K562 (cell line): ENCODE measurements around the gene VAMP8. TPM values are rescaled to one million over a fixed set of nuclear protein-coding genes. Genes with fewer than 3 reads are reported as not detected.

Experiments used
- ETV5 ChIP-seq: sonication (generic); formaldehyde crosslinking; IDR thresholded peaks from 2 replicates; pipeline ENCODE4 v1.4.0; 2020; ENCODE audit warnings: low read depth, mild to moderate bottlenecking, missing genetic modification reagents
- GATA2 ChIP-seq: sonication (generic); formaldehyde crosslinking; IDR thresholded peaks from 2 replicates; pipeline ENCODE4 v1.4.0; 2020; ENCODE audit warnings: mild to moderate bottlenecking, missing genetic modification reagents
- GMEB1 ChIP-seq: fragments of 250-450 bp; sonication (Bioruptor Pico); IDR thresholded peaks from 2 replicates; pipeline ENCODE4 v1.4.0; 2020; ENCODE audit warnings: mild to moderate bottlenecking
- KLF1 ChIP-seq: fragments of 450-650 bp; IDR thresholded peaks from 2 replicates; pipeline ENCODE4 v1.6.1; 2016; ENCODE audit warnings: missing genetic modification characterization, missing compliant biosample characterization
- KLF6 ChIP-seq: fragments of 250-450 bp; sonication (Bioruptor Pico); IDR thresholded peaks from 2 replicates; pipeline ENCODE4 v1.4.0; 2020; ENCODE audit warnings: mild to moderate bottlenecking, moderate library complexity, borderline replicate concordance
- NFYB ChIP-seq: IDR thresholded peaks from 2 replicates; pipeline ENCODE4 v1.6.1; 2011; ENCODE audit warnings: mild to moderate bottlenecking, moderate library complexity; ENCODE audit not compliant: insufficient read length; ENCODE audit errors: extremely low read depth
- NR2C2 ChIP-seq, 2 experiments: fragments of 200-800 bp in 1 of 2; sonication (Bioruptor generic) in 1 of 2; sonication (generic) in 1 of 2; formaldehyde crosslinking in 1 of 2; IDR thresholded peaks; 2 replicates each; pipeline versions ENCODE4 v1.6.1 to v1.8.0; 2016 to 2022; ENCODE audit warnings: mild to moderate bottlenecking in 1 of 2, missing compliant biosample characterization in 1 of 2, missing genetic modification characterization in 1 of 2, missing genetic modification reagents in 1 of 2
- PBX2 ChIP-seq, 2 experiments: IDR thresholded peaks in 1 of 2; conservative IDR thresholded peaks in 1 of 2; 2 replicates each; pipeline ENCODE4 v1.6.1; 2016; ENCODE audit warnings: low read depth in 2 of 2, mild to moderate bottlenecking in 1 of 2, missing compliant biosample characterization in 1 of 2, missing genetic modification characterization in 1 of 2, moderate library complexity in 1 of 2
- PTTG1 ChIP-seq: fragments of 450-650 bp; IDR thresholded peaks from 2 replicates; pipeline ENCODE4 v1.6.1; 2016; ENCODE audit warnings: low read depth, mild to moderate bottlenecking, missing genetic modification characterization, missing compliant biosample characterization
- SMAD4 ChIP-seq: fragments of 250-450 bp; sonication (Bioruptor Pico); conservative IDR thresholded peaks from 2 replicates; pipeline ENCODE4 v1.8.0; 2021; ENCODE audit warnings: inconsistent platforms, mild to moderate bottlenecking, moderate library complexity
- SMC3 ChIP-seq: conservative IDR thresholded peaks from 2 replicates; pipeline ENCODE4 v1.6.1; 2011; ENCODE audit warnings: low read depth, low read length, improper control_type of control experiment; ENCODE audit not compliant: insufficient read depth
- YBX1 ChIP-seq: fragments of 450-650 bp; IDR thresholded peaks from 2 replicates; pipeline ENCODE4 v1.7.1; 2016; ENCODE audit warnings: mild to moderate bottlenecking
- ZNF224 ChIP-seq: sonication (generic); formaldehyde crosslinking; IDR thresholded peaks from 2 replicates; pipeline ENCODE4 v1.8.0; 2022; ENCODE audit warnings: mild to moderate bottlenecking, missing genetic modification reagents
- ZNF354B ChIP-seq: fragments of 250-450 bp; sonication (Bioruptor Pico); IDR thresholded peaks from 2 replicates; pipeline ENCODE4 v1.4.0; 2020
- ZNF592 ChIP-seq: fragments of 450-650 bp; IDR thresholded peaks from 2 replicates; pipeline ENCODE4 v1.6.1; 2017; ENCODE audit warnings: antibody characterized with exemption, mild to moderate bottlenecking
- ZSCAN32 ChIP-seq: fragments of 450-650 bp; formaldehyde crosslinking; IDR thresholded peaks from 2 replicates; pipeline ENCODE4 v1.4.0; 2020; ENCODE audit warnings: mild to moderate bottlenecking, moderate library complexity
- polyA plus RNA-seq, 8 experiments: library from polyadenylated mRNA; depleted of rRNA in 4 of 8; stranded (reverse) in 5 of 8; unstranded in 3 of 8; fragments of >200 nt; fragmentation: Nextera tagmentation in 2 of 8; fragmentation: Illumina TruSeq in 1 of 8; extraction: Ambion mirVana in 2 of 8; extraction: Trizol in 1 of 8; gene quantifications; 2 replicates each; pipeline versions ENCODE4 v1.2.1 to v1.2.3, GENCODE V29; 2011 to 2014; ENCODE audit warnings: inconsistent platforms in 1 of 8, missing spikeins in 1 of 8
- total RNA-seq, 7 experiments: library from RNA; depleted of rRNA in 6 of 7; stranded (reverse); fragments of >200 nt in 6 of 7; fragmentation: Illumina TruSeq in 2 of 7; extraction: Trizol in 2 of 7; gene quantifications; 2 replicates each; pipeline versions ENCODE4 v1.2.1 to v1.2.3, GENCODE V29; 2011 to 2021; ENCODE audit warnings: low replicate concordance in 1 of 7

VAMP8 gene
- total and polyA plus RNA-seq, 9 of the 15 experiments (the other 6 are each of a cell fraction or from before 2014, with no cell fraction given), result 107 to 571 (median 248) TPM

GRCh38 chr2:85578243-85579180 is 1.1 kb downstream of the VAMP8 start (continued):
- TF ChIP-seq PTTG1 (tag), result no peak
- no peak for TF ChIP-seq ZSCAN32 (CRISPR knock-in tag)
- TF ChIP-seq KLF1, result no peak
- TF ChIP-seq GMEB1, result peak; percentile 31; the same call in 1 of the 2 replicates
- TF ChIP-seq NR2C2 (CRISPR knock-in tag; IDR thresholded peaks at IDR 0.05), result no peak
- TF ChIP-seq NR2C2 (tag; IDR thresholded peaks at IDR 0.05), result peak; percentile 25
- TF ChIP-seq KLF6 (CRISPR knock-in tag), result 0 out of 2 replicates have a peak, but pooled peaks have one; percentile 53
- TF ChIP-seq SMAD4 (CRISPR knock-in tag), result peak; percentile 51
- no peak for TF ChIP-seq ZNF354B (CRISPR knock-in tag)
- TF ChIP-seq PBX2 (CRISPR knock-in tag; IDR thresholded peaks at IDR 0.05; ENCODE audit: low read depth), result no peak
- TF ChIP-seq PBX2 (tag; conservative IDR thresholded peaks at IDR 0.05; ENCODE audit: low read depth), result peak; percentile 25; the same call in 1 of the 2 replicates
- no peak for TF ChIP-seq GATA2 (CRISPR knock-in tag)
- TF ChIP-seq ETV5, result no peak
- TF ChIP-seq ZNF224 (CRISPR knock-in tag), result no peak
- TF ChIP-seq ZNF592, result peak; percentile 86
- TF ChIP-seq YBX1, result no peak
- no peak for TF ChIP-seq NFYB
- TF ChIP-seq SMC3, result no peak
